GM18519 (cell line): Measurements from ENCODE around the gene SMS.
"Not testable (repeated sequence)": the region's sequence is repeated elsewhere in the genome, so short reads cannot be mapped to it uniquely, and the experiment has no call there.

Experiments
- ATAC-seq: cut with Tn5 transposase; IDR thresholded peaks from one replicate; pipeline ENCODE4 v1.9.1; 2021; ENCODE audit warnings: mild to moderate bottlenecking, moderate library complexity; ENCODE audit not compliant: unreplicated experiment, low FRiP score

Gene SMS

DNA sequence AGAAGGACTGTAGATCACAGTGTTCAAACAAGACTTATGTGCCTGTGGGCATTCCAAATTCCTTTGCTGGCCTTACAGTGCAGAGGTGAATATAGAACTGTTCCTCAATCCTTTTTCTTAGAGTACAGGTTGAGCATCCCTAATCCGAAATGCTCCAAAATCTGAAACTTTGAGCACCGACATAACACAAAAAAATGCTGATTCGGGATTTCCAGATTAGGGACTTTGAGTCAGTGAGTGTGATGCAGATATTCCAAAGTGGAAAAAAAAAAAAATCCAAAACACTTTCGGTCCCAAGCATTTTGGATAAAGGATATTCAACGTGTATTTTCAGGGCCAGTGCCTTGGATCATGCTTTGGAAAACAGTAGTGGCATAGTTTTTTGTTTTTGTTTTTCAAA is 9.2 kb downstream of the SMS start:
- no peak for ATAC-seq

DNA sequence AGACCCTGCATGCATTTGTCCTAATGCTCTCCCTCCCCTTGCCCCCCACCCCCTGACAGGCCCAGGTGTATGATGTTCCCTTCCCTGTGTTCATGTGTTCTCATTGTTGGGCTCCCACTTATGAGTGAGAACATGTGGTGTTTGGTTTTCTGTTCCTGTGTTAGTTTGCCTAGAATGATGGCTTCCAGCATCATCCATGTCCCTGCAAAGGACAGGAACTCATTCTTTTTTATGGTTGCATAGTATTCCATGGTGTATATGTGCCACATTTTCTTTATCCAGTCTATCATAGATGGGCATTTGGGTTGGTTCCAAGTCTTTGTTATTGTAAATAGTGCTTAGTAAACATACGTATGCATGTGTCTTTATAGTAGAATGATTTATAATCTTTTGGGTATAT is 10.0 kb downstream of the SMS start:
- ATAC-seq: not testable (repeated sequence)

DNA sequence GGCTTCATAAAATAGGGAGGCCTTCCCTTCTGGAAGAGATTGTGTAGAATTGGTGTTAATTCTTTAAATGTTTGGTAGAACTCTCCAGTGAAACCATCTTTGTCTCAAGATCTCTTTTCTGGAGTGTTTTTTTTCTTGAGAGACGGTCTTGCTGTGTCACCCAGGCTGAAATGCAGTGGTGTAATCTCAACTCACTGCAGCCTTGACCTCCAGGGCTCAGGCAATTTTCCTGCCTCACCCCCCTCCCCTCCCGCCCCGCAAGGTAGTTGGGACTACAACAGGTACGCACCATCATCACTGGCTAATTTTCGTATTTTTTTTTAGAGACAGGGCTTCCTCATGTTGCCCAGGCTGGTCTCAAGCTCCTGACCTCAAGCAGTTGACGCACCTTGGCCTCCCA is 12.1 kb downstream of the SMS start:
- no peak for ATAC-seq

DNA sequence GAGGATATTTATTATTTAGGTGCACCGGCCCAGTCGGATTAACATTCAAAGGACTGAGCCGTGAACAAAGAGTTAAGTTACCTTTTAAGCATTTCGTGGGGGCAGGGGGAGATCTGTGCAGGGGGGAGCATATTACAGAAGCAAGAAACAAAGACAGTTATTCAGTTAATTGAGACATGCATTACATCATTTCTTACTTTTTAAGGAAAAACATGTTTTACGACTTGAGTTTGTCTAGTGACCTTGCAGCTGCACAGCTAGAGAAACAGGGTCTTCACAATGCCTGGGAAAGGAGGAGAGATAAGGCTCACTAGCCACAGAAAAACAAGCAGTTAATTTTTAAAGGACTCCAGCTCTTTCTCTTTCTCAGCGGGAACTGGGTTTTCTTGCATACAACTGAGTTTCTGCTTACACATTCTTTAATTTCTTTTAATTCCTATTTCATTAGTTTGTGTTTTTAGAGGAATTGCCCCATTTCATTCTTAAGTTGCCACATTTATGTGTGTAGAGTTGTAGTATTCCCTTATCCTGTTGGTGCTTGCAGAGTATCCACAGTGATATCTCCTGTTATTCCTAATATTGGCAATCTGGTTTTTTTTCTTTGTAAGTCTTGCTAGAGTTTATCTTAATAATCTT is 12.8 kb downstream of the SMS start:
- ATAC-seq: not testable (repeated sequence)

DNA sequence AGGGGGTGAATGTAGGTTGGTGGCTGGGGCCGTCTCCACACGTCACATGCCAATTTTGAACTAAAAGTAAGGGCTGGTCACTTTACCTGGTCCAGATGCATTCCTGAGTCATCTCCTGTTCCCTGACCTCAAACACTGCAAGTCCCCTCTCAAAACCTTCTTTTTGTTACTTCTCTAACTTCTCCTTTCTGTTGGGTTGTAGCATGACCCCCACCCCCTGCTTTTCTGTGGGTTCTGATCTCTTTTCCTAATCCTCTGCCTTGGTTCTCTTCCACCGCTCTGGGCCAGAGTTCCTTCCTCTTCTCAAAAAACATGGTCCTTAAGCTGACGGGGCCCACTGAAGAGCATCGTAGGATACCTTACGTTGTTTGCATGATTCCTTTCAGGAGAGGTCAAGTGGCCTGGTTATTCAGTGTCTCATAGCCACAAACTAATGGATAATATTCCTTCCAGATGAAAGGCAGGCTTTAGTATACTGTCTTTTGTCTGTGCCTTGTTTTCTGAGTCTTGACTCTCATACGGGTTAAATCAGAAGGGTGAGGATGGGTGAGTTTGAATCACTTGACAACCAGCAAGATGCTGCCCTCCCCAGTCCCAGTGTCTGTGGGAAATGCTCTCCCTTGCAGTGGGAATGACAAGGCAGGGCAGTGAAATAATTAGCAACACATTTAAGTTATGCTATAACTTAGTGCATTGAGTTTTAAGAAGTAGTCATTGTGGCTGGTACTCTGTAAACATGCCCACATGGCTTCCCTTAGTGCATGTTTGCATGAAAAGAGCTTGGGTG is 15.1 kb downstream of the SMS start:
- ATAC-seq: no peak

DNA sequence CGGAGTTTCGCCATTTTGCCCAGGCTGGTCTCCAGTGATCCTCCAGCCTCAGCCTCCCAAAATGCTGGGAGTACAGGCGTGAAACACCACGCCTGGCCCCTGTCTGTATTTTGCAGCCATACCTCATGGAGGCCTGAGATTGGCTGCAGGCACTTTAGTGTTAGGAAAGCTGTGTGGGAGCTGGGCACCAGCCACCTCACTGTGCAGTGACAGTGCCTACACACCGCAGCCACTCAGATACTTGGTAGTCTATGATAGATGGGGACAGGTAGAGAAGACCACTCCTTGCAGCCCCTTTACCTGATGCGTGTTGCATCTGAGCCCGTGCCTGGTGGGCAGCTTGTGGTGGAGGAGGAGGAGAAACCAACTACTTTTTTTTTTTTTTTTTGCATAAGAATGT is 16.3 kb downstream of the SMS start:
- no peak for ATAC-seq

DNA sequence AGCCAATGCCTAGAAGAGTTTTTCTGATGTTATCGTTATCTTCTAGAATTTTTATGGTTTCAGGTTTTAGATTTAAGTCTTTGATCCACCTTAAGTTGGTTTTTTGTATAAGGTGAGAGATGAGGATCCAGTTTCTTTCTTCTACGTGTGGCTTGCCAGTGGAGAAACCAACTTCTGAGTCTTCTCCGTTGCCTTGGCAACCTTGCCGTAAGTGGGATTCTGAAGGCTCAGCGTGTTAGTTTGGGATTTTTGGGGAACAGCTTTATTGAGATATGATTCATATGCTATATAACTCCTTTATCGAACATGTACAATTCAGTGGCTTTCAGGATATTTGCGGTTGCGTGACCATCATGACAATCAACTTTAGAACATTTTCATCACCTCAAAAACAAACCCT is 17.7 kb downstream of the SMS start:
- no peak for ATAC-seq

DNA sequence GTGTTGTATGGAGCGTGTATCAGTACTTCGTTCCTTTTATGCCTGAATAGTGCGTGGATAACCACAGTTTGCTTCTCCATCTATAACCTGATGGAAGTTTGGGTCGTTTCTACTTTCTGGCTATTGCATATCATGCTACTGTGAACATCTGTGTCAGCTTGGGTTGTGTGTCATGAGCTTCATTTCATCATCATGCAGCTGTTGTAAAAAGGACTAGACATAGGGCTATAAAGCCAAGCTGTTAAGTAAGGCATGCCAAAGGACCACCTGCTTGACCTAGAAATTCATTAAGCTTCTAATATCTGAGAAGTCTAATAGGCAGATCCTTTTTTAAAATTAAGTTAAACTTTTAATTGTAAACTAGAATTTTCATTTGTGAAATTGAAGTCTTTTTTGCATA is 18.4 kb downstream of the SMS start:
- ATAC-seq: no peak

DNA sequence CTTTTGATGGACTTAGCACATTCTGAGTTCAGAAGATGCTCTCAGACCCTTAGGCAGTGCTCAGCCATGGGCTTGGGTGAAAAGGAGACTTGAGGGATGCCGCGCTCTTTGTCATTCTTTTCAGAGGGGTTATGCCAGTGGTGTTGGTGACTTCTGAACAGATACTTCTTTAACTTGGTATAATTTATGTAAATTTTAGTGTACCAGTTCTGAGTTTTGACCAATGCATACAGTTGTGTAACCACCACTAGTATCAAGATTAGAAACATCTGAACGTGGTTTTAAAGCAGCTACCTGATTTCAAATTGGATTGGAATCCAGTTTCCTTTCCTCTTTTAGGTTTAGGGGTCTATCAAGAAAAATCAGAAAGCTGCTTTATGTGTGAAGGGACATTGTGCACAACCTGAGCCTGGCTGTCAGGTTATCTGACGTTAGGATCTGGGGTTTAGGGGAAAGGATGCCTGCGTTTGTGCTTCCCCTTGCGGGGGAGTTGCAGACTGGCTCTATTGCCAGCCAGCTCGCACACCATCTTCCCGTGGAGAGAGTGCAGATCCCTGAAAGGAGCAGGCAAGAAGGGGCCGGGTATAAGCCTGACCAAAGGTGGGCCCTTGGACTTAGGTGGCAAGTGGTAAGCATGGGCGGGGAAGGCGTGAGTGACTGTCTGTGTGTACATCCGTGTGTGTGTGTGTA is 19.0 kb downstream of the SMS start:
- no peak for ATAC-seq

DNA sequence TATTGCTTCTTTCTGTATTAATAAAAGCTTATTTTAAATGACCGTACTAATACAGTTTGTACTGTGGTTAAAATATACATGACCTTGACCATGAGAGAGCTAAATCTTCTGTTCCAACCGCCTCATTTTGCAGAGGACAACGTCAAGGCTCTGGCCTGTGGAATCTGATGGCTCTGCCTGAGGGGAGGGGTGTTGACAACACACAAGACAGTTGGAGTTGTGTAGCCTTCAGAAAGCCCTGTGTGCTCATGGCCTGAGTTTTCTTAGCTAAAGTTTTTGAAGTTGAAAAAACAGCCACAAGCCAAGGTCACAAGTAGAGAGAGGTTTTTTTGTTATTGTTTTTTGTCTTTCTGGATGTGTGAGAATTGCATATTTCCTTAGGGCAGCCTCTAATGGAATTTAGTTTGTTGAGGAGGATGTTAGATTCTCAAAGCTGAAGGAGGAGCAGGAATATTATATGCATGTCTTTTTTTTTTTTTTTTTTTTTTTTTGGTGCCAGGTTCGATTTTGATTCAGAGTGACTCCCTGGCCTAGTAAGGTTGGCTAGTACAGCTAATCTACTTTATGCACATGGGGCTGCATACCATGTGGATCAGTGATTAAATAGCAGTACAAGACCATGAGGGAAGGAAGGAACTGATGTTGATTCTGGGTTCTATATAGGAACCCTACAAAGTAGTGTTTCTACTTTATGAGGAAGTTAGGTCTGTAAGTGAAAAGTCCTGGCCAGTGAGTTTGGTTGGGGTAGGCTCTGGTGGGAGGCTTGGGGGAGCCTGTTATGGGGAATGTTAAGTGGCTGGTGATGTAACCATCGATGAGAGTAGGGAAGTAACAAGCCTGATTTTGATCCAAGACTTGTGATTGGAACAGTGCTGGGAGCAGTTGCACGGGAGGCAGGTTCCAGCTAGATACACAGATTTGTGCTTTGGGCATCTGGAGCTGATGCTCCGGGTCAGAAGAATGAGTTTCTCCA is 20.3 kb downstream of the SMS start:
- no peak for ATAC-seq

DNA sequence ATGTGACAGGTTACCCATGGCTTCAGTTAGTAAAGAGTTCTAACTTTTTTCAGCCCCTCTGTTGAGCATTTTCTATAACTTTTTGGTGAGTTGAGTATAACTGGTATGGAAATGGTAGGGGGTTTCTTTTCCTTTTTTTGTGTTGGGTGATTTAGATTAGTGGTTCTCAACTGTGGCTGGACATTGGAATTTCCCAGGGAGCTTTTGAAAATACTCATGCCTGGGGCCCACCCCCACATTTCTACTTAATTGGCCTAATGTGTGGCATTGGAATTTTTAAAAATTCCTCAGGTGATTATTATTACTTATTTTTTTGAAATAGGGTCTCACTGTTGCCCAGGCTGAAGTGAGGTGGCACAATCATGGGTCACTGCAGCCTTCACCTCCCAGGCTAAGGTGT is 21.9 kb downstream of the SMS start:
- ATAC-seq: no peak

DNA sequence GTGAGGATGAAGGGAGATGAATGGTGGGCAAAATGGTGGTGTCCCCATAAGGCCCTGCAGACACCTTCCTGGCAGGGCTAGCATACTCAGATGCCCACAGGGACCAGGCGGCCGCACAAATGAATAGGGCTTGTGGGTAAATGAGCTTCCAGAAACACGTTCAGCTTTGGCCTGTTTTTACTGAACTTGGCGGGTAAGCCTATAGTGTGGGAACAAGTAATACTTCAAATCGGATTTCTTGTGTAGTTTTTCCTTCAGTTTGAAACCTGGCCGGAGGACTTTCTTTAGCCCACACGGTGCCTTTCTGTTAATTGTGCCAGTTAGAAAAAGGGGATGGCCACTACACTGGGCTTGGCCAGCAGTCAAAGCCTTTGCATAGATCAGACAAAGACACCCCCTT is 22.8 kb downstream of the SMS start:
- no peak for ATAC-seq

DNA sequence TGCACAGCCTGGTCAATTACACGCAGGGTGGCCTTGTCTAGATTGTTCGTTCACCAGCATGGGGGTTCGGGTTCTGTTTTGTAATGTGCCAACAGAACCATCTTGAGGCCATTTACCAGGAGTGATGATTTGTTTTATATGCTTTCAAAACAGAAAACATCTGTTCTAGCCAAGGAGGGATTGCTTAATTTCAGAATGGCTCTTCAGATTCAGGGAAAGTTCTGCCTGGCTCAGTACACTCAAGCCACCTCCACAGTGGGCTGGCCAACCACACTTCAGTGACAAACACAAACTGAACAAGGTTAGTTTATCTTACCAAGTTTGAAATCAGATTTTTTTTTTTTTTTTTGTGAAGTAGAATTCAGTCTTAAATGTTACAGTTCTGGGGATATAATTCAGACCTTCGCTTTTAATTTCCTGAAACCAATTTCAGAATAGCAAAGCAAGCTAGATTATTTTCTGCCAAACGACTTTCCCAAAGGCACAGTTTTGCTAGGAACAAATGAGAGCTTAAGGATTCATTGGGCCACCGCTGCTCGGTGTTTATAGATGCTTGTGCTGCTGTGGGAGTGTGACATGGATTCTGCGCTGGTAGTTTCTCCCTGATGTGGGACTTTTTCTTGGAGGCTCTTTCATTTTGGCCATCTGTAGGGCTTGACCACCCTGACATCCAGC is 23.4 kb downstream of the SMS start:
- ATAC-seq: no peak

DNA sequence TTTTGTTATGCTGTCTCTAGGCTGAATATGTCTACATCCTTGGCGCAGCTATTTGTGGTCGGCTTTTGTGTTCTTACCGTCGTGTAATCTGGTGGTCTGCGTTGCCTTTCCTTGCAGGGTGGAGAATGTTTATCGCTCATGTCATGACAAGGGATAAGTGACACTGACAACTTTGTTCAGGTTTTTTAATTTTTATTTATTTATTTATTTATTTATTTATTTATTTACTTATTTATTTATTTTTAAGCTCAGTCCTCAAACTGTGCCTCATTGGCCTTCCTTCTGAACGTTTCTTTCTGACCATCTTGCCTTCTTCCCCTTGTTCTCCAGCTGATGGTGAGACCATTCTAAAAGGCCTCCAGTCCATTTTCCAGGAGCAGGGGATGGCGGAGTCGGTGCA is 26.4 kb downstream of the SMS start:
- ATAC-seq: no peak

DNA sequence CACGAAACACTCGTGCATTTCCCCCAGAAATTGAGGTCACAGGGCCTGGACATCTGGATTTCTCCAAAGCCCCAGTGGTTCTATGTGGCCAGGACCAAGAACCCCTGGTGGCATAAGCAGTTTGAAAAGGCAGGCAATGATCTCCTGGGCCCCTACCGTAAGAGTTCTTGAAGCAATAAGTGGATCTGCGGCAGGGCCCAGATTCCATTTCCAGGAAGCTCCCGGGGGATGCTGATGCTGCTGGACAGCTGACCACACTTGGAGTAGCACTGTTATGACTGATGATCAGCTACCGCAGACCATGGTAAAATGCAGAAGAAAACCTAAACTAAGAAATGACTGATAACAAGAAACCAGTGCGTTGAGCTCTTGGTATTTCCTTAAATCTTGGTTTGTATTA is 27.8 kb downstream of the SMS start:
- ATAC-seq: no peak

DNA sequence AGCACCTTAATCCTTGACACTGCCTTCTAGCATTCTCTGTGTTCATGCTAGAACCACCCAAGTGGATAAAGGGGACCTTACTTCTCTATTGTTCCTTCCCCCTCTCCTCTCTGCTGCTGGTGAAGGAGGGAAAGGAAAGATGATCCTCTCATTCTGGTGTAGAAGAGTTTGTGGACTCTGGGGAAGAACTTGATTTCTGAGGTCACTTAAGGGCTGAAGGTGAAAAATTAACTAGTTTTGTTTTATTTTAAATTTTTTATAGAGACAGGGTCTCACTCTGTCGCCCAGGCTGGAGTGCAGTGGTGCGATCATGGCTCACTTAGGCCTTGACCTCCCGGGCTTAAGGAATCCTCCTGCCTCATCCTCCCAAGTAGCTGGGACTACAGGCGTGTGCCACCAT is 29.8 kb downstream of the SMS start:
- ATAC-seq: no peak

DNA sequence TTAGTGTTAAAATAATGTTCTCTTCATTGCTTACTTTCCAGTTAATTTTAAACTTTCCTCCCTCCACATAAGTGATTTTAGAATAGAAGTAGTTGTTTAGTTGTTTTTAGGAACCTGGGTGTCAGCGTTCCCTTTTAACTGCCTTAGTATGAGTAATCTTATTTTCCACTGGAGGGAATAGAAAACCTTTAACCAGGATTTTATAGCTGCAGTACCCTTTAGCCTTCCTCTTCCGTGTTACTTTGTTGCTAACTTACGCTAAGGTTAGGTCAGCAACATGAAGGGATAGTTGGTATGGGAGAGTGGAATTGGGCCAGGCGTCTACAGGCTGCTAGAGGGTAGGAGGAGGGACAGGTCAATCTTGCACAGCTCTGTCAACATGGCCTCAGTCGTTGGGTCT is 31.5 kb downstream of the SMS start:
- ATAC-seq: no peak

DNA sequence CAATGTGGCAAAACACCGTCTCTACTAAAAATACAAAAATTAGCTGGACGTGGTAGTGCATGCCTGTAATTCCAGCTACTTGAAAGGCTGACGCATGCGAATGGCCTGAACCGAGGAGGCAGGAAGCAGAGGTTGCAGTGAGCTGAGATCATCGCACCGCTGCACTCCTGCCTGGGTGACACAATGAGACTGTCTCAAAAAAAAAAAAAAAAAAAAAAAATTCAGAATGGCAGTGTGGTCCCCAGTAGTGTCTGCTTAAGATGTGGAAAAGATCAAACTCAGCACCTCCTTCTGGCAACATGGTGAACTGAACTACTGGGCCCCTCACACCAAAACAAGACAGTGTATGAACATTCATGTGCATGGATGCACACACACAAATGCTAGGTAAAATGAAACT is 32.2 kb downstream of the SMS start:
- ATAC-seq: no peak

DNA sequence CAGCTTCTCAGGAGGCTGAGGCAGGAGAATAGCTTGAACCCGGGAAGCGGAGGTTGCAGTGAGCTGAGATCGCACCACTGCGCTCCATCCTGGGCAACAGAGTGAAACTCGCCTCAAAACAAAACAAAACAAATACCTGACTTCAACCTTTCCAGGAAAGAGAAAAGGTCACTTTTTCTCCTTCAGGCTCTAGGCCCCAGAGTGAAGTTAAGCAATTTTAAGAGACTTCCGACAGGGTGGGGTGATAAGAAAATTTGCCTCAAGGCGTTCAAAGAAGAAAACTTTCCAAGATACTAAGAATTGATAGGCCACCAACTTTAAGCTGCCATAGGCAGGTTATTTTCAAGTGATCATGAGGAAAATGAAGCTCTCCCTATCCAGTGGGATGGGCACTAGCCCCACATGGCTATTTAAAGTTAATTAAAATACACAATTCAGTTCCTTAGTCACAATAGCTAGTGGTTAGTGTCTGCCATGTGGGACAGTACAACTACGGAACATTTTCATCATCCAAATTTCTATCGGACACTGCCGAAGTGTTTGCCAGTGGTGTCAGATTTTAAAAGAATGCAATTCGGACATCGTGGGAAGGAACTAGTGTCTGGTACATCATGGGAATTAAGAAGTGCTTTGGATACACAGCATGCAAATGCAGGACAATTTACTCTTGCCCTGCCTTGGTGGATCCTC is 33.0 kb downstream of the SMS start:
- no peak for ATAC-seq

DNA sequence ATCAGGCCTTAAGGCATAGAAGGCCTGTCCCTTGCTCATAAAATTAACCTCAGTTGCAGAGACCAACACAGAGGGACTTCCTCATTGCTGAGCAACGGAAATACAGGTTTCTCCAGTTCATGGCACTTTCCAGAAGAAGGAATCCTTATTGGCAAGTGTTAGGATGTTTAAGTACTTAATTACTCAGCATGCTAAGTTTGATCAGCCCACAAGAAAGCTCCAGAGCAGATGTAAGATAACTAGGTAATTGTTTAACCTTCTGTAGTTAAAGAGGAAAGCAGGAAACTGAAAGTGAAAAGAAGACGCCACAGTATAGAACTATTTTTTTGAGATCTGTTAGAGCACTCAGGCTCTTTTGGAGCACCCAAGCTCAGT is 33.5 kb downstream of the SMS start:
- ATAC-seq: peak; percentile 49
